Activated CD4-positive, alpha-beta T cell treated with anti-CD3 and anti-CD28 coated beads for 4 hours (primary cell): ENCODE results near the gene CACNA1A.
"Not testable (repeated sequence)": the region's sequence is repeated elsewhere in the genome, so short reads cannot be mapped to it uniquely, and the experiment has no call there.

ENCODE experiments used
- DNase-seq, 2 donors: peaks; one replicate each; pipeline ENCODE4 v3.0.0-alpha.2; 2020

Gene CACNA1A

GRCh38 chr19:13215572-13216380 lies 290.5 kb downstream of the CACNA1A start:
- DNase-seq = peak; percentile 31 to 33

GRCh38 chr19:13214036-13214730 lies 292.1 kb downstream of the CACNA1A start:
- no peak for DNase-seq

- peak; percentile 77 to 82 for DNase-seq
These were observed 293.4 kb downstream of the CACNA1A start for GRCh38 chr19:13212759-13213330.

GRCh38 chr19:13211426-13212308 lies 294.6 kb downstream of the CACNA1A start:
- no peak for DNase-seq

GRCh38 chr19:13210941-13211340 lies 295.3 kb downstream of the CACNA1A start:
- DNase-seq = no peak

- DNase-seq = no peak
These were observed 295.9 kb downstream of the CACNA1A start for GRCh38 chr19:13210339-13210775.

GRCh38 chr19:13209484-13210338 lies 296.6 kb downstream of the CACNA1A start:
- DNase-seq = no peak

GRCh38 chr19:13208672-13209483 lies 297.4 kb downstream of the CACNA1A start:
- no peak for DNase-seq

- peak; percentile 58 to 65 for DNase-seq
These were observed 298.2 kb downstream of the CACNA1A start for GRCh38 chr19:13207846-13208671.

- DNase-seq = no peak
These were observed 298.9 kb downstream of the CACNA1A start for GRCh38 chr19:13207237-13207845.

- no peak for DNase-seq
These were observed 299.7 kb downstream of the CACNA1A start for GRCh38 chr19:13206587-13206986.

GRCh38 chr19:13202112-13202511 lies 304.2 kb downstream of the CACNA1A start:
- not testable (repeated sequence) for DNase-seq

GRCh38 chr19:13198634-13199033 lies 307.6 kb downstream of the CACNA1A start:
- DNase-seq = no peak

- DNase-seq = peak; percentile 58
These were observed 310.6 kb downstream of the CACNA1A start for GRCh38 chr19:13195678-13196077.

- DNase-seq = peak in 1 of 2 donors; percentile 35
These were observed 315.3 kb downstream of the CACNA1A start for GRCh38 chr19:13190781-13191540.

GRCh38 chr19:13189600-13189999 lies 316.7 kb downstream of the CACNA1A start:
- DNase-seq = no peak

GRCh38 chr19:13187419-13187818 lies 318.9 kb downstream of the CACNA1A start:
- DNase-seq = no peak

- not testable (repeated sequence) for DNase-seq
These were observed 319.6 kb downstream of the CACNA1A start for GRCh38 chr19:13186688-13187087.
